IMR-90 (cell line): ENCODE results near the gene SVOPL. TPM values are rescaled to one million over a fixed set of nuclear protein-coding genes. Genes with fewer than 3 reads are reported as not detected.

Experiments
- ATAC-seq: fragments of 200-7000 bp; cut with Tn5 transposase; 2 replicates; pipeline ENCODE4 v1.9.1; 2020; ENCODE audit warnings: low read depth, mild to moderate bottlenecking, moderate library complexity
- BruUV-seq: library from RNA; stranded (reverse); fragments of 400-500 nt; replicated peaks from 2 replicates; lab custom pipeline; 2021; lab: Mats Ljungman, UMichigan
- CTCF ChIA-PET: fragments of 300-600 bp; formaldehyde crosslinking; extraction: SDS; loops from one replicate; lab custom pipeline; 2021; ENCODE audit warnings: antibody characterized with exemption; lab: Yijun Ruan, JAX
- POLR2A ChIA-PET: fragments of 300-600 bp; sonication (Branson Sonifier 250); formaldehyde crosslinking; loops from one replicate; lab custom pipeline; 2022; ENCODE audit warnings: antibody characterized with exemption; ENCODE audit not compliant: unreplicated experiment; lab: Charles Lee
- DNase-seq: peaks from one replicate; pipeline ENCODE4 v3.0.0; 2013
- H2AFZ ChIP-seq: replicated peaks from 2 replicates; pipeline ENCODE3; 2013; ENCODE audit warnings: low read length, mild to moderate bottlenecking; ENCODE audit not compliant: poor library complexity
- H2AK5ac ChIP-seq: 2 replicates; pipeline ENCODE4 v1.6.1; 2013; ENCODE audit warnings: low read depth, low read length, inconsistent platforms
- H2AK9ac ChIP-seq: replicated peaks from 2 replicates; pipeline ENCODE3; 2013; ENCODE audit warnings: mild to moderate bottlenecking, low read depth, low read length, moderate library complexity; ENCODE audit not compliant: poor library complexity
- H2BK120ac ChIP-seq: 2 replicates; pipeline ENCODE4 v1.6.1; 2013; ENCODE audit warnings: low read depth, low read length, inconsistent platforms
- H2BK15ac ChIP-seq: 3 replicates; pipeline ENCODE4 v1.6.1; 2013; ENCODE audit warnings: low read depth, low read length, inconsistent platforms
- H2BK20ac ChIP-seq: 2 replicates; pipeline ENCODE4 v1.6.1; 2013; ENCODE audit warnings: low read depth, mild to moderate bottlenecking, inconsistent platforms, low read length, moderate library complexity
- H2BK5ac ChIP-seq: 2 replicates; pipeline ENCODE4 v1.6.1; 2013; ENCODE audit warnings: mild to moderate bottlenecking, low read depth, low read length, inconsistent platforms; ENCODE audit not compliant: poor library complexity, severe bottlenecking
- H3K14ac ChIP-seq: replicated peaks from 2 replicates; pipeline ENCODE4 v1.6.1; 2013; ENCODE audit warnings: low read depth, low read length, inconsistent platforms
- H3K18ac ChIP-seq: 2 replicates; pipeline ENCODE4 v1.6.1; 2013; ENCODE audit warnings: low read depth, low read length, control low read depth
- H3K23ac ChIP-seq: 2 replicates; pipeline ENCODE4 v1.6.1; 2013; ENCODE audit warnings: low read depth, low read length, inconsistent platforms
- H3K27ac ChIP-seq: 2 replicates; pipeline ENCODE4 v1.5.1; 2013; ENCODE audit warnings: mild to moderate bottlenecking, control low read depth, low read length; ENCODE audit not compliant: insufficient read depth
- H3K27me3 ChIP-seq: 2 replicates; pipeline ENCODE4 v1.6.1; 2013; ENCODE audit warnings: low read length; ENCODE audit not compliant: control insufficient read depth, insufficient read depth
- H3K36me3 ChIP-seq: 2 replicates; pipeline ENCODE4 v1.6.1; 2013; ENCODE audit warnings: low read length, mixed read lengths; ENCODE audit not compliant: control insufficient read depth, insufficient read depth
- H3K4ac ChIP-seq: 2 replicates; pipeline ENCODE4 v1.6.1; 2013; ENCODE audit warnings: low read depth, low read length, inconsistent platforms
- H3K4me1 ChIP-seq: 2 replicates; pipeline ENCODE4 v1.6.1; 2013; ENCODE audit warnings: low read length, mixed read lengths; ENCODE audit not compliant: control insufficient read depth, insufficient read depth
- H3K4me2 ChIP-seq: 2 replicates; pipeline ENCODE4 v1.6.1; 2013; ENCODE audit warnings: low read depth, mild to moderate bottlenecking, control low read depth, low read length, moderate library complexity
- H3K4me3 ChIP-seq: 2 replicates; pipeline ENCODE4 v1.5.1; 2013; ENCODE audit warnings: low read depth, mild to moderate bottlenecking, control low read depth, low read length, moderate library complexity; ENCODE audit not compliant: insufficient read depth
- H3K56ac ChIP-seq: 2 replicates; pipeline ENCODE4 v1.6.1; 2013; ENCODE audit warnings: low read length, inconsistent platforms; ENCODE audit not compliant: insufficient read depth; ENCODE audit errors: extremely low read depth
- H3K79me1 ChIP-seq, 2 experiments: 2 replicates each; pipeline ENCODE4 v1.6.1; 2013; ENCODE audit warnings: low read length in 2 of 2, inconsistent platforms in 1 of 2, low read depth in 1 of 2
- H3K9ac ChIP-seq: 2 replicates; pipeline ENCODE4 v1.6.1; 2013; ENCODE audit warnings: low read depth, low read length, control low read depth
- H3K9me1 ChIP-seq: 2 replicates; pipeline ENCODE4 v1.6.1; 2013; ENCODE audit warnings: low read length, inconsistent platforms; ENCODE audit not compliant: insufficient read depth
- H3K9me3 ChIP-seq: 2 replicates; pipeline ENCODE4 v1.6.1; 2013; ENCODE audit warnings: low read length; ENCODE audit not compliant: control insufficient read depth, insufficient read depth
- H4K20me1 ChIP-seq: 2 replicates; pipeline ENCODE4 v1.6.1; 2013; ENCODE audit warnings: low read length, inconsistent platforms; ENCODE audit not compliant: insufficient read depth
- H4K5ac ChIP-seq: 2 replicates; pipeline ENCODE4 v1.6.1; 2013; ENCODE audit warnings: mild to moderate bottlenecking, low read depth, low read length, control low read depth
- H4K8ac ChIP-seq, 2 experiments: 2 replicates each; pipeline ENCODE4 v1.6.1; 2013; ENCODE audit warnings: low read depth in 2 of 2, low read length in 2 of 2, control low read depth in 1 of 2, inconsistent platforms in 1 of 2
- H4K91ac ChIP-seq: 2 replicates; pipeline ENCODE4 v1.6.1; 2013; ENCODE audit warnings: low read depth, low read length, inconsistent platforms; ENCODE audit not compliant: insufficient read depth
- NFE2L2 ChIP-seq: fragments of 150-350 bp; IDR thresholded peaks from 2 replicates; pipeline ENCODE4 v1.6.1; 2016; ENCODE audit warnings: low read depth, mild to moderate bottlenecking, low read length
- WGBS, 2 experiments: methylation state at CpG; one replicate each; pipeline versions ENCODE4 v1.1.5 to v1.1.7; 2013; ENCODE audit warnings: missing lambda C conversion rate in 2 of 2; ENCODE audit not compliant: insufficient read length in 1 of 2; ENCODE audit errors: extremely low coverage in 2 of 2; 5-methylcytosine and 5-hydroxymethylcytosine counted together
- dilution Hi-C: fragments of 300-500 bp; cut with HindIII; formaldehyde crosslinking; loops from one replicate; pipeline ENCODE4 v1.14.3; 2018; ENCODE audit warnings: low sequenced_read_pairs; ENCODE audit not compliant: unreplicated experiment
- in situ Hi-C: fragments of 300-500 bp; cut with MboI; formaldehyde crosslinking; loops from 3 replicates; pipeline ENCODE4 v1.14.3; 2019; ENCODE audit warnings: low sequenced_read_pairs, inconsistent platforms, mixed read lengths
- intact Hi-C: fragments of 100-400 bp; cut with micrococcal nuclease; formaldehyde crosslinking; loops from 2 replicates; pipeline ENCODE4 v1.10.0; 2022
- polyA plus RNA-seq, 3 experiments: library from polyadenylated mRNA; depleted of rRNA; stranded (reverse); fragments of >200 nt; gene quantifications; 2 replicates each; pipeline ENCODE4 v1.2.3, GENCODE V29; 2012; ENCODE audit warnings: low replicate concordance in 1 of 3
- total RNA-seq: library from RNA; depleted of rRNA; stranded (reverse); fragments of >200 nt; gene quantifications from 2 replicates; pipeline ENCODE4 v1.2.3, GENCODE V29; 2012
- TF ChIP-seq, protein P1 (sequence below): fragments of 150-350 bp; IDR thresholded peaks from 2 replicates; pipeline ENCODE4 v1.6.1; 2016; ENCODE audit warnings: low read depth, mild to moderate bottlenecking, low read length, moderate library complexity, borderline replicate concordance

SVOPL gene
- total and polyA plus RNA-seq, 2 of the 4 experiments (the other 2 are of a cell fraction) = not detected

DNA sequence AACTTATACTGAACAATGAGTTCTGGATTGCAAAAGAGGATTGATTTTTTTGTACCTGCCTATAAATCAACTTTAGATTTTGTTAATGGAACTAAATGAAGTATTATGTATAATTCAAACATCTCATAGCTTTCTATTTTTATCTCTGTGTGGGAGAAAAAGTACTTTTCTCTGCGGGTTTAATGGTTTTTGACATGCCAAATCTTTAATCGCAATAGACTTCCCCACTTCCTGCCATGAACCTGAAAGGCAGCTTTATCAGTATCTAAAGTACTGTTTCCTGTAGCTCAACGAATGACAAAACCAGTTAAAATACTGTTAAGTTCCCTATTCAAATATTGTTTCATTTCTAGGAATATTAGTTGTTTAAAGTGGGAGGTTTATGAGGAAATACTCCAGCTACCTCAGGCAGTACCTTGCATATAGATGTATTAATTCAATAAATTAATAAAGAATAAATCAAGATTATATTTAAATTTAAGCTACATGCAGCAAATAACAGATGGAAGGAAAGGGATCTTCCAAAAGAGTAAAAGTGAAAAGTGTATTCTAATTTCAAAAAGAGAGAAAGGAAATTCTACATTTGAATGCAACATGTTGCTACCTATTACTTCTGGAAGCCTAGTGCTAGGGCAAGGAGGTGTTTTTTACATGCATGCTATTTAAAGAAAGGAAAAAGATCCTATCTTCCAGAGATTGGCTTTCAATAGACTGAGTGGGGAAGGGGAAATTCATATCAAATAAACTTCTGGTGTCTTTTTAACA lies 75.9 kb downstream of the SVOPL start:
- H4K91ac ChIP-seq = no peak overlapping the region
- H3K4me1 ChIP-seq = no peaks in the 10 kb centered on the region
- H3K9ac ChIP-seq = no peak overlapping the region
- ChIA-PET POLR2A (no interaction called here), CTCF (no interaction called here)
- H2BK120ac ChIP-seq = no peak overlapping the region
- H3K4me2 ChIP-seq = no peak overlapping the region
- dilution Hi-C loops = no loop called here
- H3K27ac ChIP-seq = no peak overlapping the region
- H2BK15ac ChIP-seq = no peak overlapping the region
- in situ Hi-C loops = no loop called here
- H3K23ac ChIP-seq = no peak overlapping the region
- no peak overlapping the region for H2BK20ac ChIP-seq
- H4K8ac ChIP-seq = no peak overlapping the region
- ATAC-seq (no peak), DNase-seq (no peak)
- H3K18ac ChIP-seq = no peak overlapping the region
- no peak overlapping the region for H2AK9ac ChIP-seq
- H3K9me1 ChIP-seq = no peaks in the 10 kb centered on the region
- no peak overlapping the region for H3K4me3 ChIP-seq
- no peak overlapping the region for H2AFZ ChIP-seq
- H3K79me1 ChIP-seq = no peaks in the 10 kb centered on the region
- no peak overlapping the region for H3K56ac ChIP-seq
- no peaks in the 10 kb centered on the region for H3K27me3 ChIP-seq
- no peak overlapping the region for H2AK5ac ChIP-seq
- H3K4ac ChIP-seq = no peak overlapping the region
- no peaks in the 10 kb centered on the region for H3K36me3 ChIP-seq
- TF ChIP-seq NFE2L2 = no peak
- TF ChIP-seq, protein P1, sequence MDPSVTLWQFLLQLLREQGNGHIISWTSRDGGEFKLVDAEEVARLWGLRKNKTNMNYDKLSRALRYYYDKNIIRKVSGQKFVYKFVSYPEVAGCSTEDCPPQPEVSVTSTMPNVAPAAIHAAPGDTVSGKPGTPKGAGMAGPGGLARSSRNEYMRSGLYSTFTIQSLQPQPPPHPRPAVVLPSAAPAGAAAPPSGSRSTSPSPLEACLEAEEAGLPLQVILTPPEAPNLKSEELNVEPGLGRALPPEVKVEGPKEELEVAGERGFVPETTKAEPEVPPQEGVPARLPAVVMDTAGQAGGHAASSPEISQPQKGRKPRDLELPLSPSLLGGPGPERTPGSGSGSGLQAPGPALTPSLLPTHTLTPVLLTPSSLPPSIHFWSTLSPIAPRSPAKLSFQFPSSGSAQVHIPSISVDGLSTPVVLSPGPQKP = no peak
- intact Hi-C loops = no loop called here
- H3K9me3 ChIP-seq = no peaks in the 10 kb centered on the region
- no peak overlapping the region for H3K14ac ChIP-seq
- no CpG with 5 or more reads among the region's 3 CpGs for WGBS, 2 experiments
- no peaks in the 10 kb centered on the region for H4K20me1 ChIP-seq
- no TSS peak for BruUV-seq
- H2BK5ac ChIP-seq = no peak overlapping the region
- no peak overlapping the region for H4K5ac ChIP-seq
